A673 (cell line): ENCODE data around the gene GALNT2. TPM values are rescaled to one million over a fixed set of nuclear protein-coding genes. Genes with fewer than 3 reads are reported as not detected.

Experiments
- BruUV-seq: library from RNA; stranded (reverse); fragments of 400-500 nt; replicated peaks from 2 replicates; lab custom pipeline; 2021; lab: Mats Ljungman, UMichigan
- CTCF ChIA-PET: fragments of 300-600 bp; sonication (Branson Sonifier 250); formaldehyde crosslinking; loops from one replicate; lab custom pipeline; 2022; ENCODE audit warnings: antibody characterized with exemption; lab: Charles Lee
- POLR2A ChIA-PET: fragments of 300-600 bp; sonication (Branson Sonifier 250); formaldehyde crosslinking; loops from one replicate; lab custom pipeline; 2022; ENCODE audit warnings: antibody characterized with exemption; ENCODE audit not compliant: low non-redundant PET; lab: Charles Lee
- DNase-seq: peaks from one replicate; pipeline ENCODE4 v3.0.0-alpha.2; 2015; ENCODE audit warnings: low spot score
- H3K27ac ChIP-seq: fragments of 200-600 bp; sonication (generic); 2 replicates; pipeline ENCODE4 v1.5.1; 2016; ENCODE audit warnings: mixed run types, low read depth, mild to moderate bottlenecking, mixed read lengths, antibody characterized with exemption, low read length; ENCODE audit not compliant: poor library complexity, severe bottlenecking
- H3K27me3 ChIP-seq: fragments of 200-600 bp; sonication (generic); replicated peaks from 2 replicates; pipeline ENCODE4 v1.6.1; 2017; ENCODE audit warnings: mixed run types, low read depth, mild to moderate bottlenecking, mixed read lengths, antibody characterized with exemption, low read length; ENCODE audit not compliant: insufficient read depth, poor library complexity
- H3K36me3 ChIP-seq: fragments of 200-600 bp; sonication (generic); 2 replicates; pipeline ENCODE4 v1.6.1; 2016; ENCODE audit warnings: mixed run types, mild to moderate bottlenecking, mixed read lengths, antibody characterized with exemption, low read length; ENCODE audit not compliant: insufficient read depth, poor library complexity, severe bottlenecking
- H3K4me1 ChIP-seq: fragments of 200-600 bp; sonication (generic); 2 replicates; pipeline ENCODE4 v1.6.1; 2017; ENCODE audit warnings: mixed run types, mild to moderate bottlenecking, mixed read lengths, antibody characterized with exemption, low read length; ENCODE audit not compliant: insufficient read depth, poor library complexity, severe bottlenecking
- H3K4me3 ChIP-seq: fragments of 200-600 bp; sonication (generic); 2 replicates; pipeline ENCODE4 v1.5.1; 2016; ENCODE audit warnings: low read depth, mixed run types, mild to moderate bottlenecking, mixed read lengths, low read length; ENCODE audit not compliant: poor library complexity, severe bottlenecking
- H3K9me3 ChIP-seq: fragments of 200-600 bp; sonication (generic); 2 replicates; pipeline ENCODE4 v1.6.1; 2016; ENCODE audit warnings: mixed run types, low read depth, mild to moderate bottlenecking, mixed read lengths, antibody characterized with exemption, low read length; ENCODE audit not compliant: poor library complexity, severe bottlenecking
- CTCF ChIP-seq: fragments of 300-800, 200-600 bp; sonication (generic); conservative IDR thresholded peaks from 2 replicates; pipeline ENCODE4 v1.5.1; 2017; ENCODE audit warnings: low read depth, mild to moderate bottlenecking, antibody characterized with exemption, low read length, moderate library complexity, mixed read lengths
- EZH2 ChIP-seq: fragments of 200-600 bp; sonication (generic); IDR thresholded peaks from 2 replicates; pipeline ENCODE4 v1.6.1; 2017; ENCODE audit warnings: borderline replicate concordance, low read depth, mild to moderate bottlenecking, mixed read lengths, antibody characterized with exemption, low read length; ENCODE audit not compliant: poor library complexity, severe bottlenecking
- intact Hi-C: fragments of 100-400 bp; cut with micrococcal nuclease; formaldehyde crosslinking; loops from one replicate; pipeline ENCODE4 v1.10.0; 2022; ENCODE audit not compliant: unreplicated experiment
- total RNA-seq: library from RNA; stranded (reverse); gene quantifications from 2 replicates; pipeline ENCODE4 v1.2.3, GENCODE V29; 2021

Gene GALNT2
- total RNA-seq, 1 experiment from 2014 or later = 94.6 TPM

GRCh38 chr1:230196077-230196476 is 129.0 kb downstream of the GALNT2 start:
- POLR2A ChIA-PET = no interaction called here
- BruUV-seq = no TSS peak
- Histone ChIP-seq H3K27ac (no peak overlapping the region), H3K27me3 (no peaks in the 10 kb centered on the region), H3K36me3 (no peaks in the 10 kb centered on the region), H3K4me1 (peaks cover 36% of the 10 kb centered on the region), H3K9me3 (no peaks in the 10 kb centered on the region), H3K4me3 (no peak overlapping the region)
- CTCF ChIA-PET = no interaction called here
- no peak for DNase-seq
- intact Hi-C loops = no loop called here
- TF ChIP-seq EZH2 (no peak), CTCF (no peak)

- ChIA-PET POLR2A (interaction anchor here (0.9 kb wide), 1 partner anchor 37 kb away, joined by 3 read pairs; no protein-coding TSS in a partner anchor), CTCF (no interaction called here)
- no TSS peak for BruUV-seq
- no peaks in the 10 kb centered on the region for H3K9me3 ChIP-seq
- H3K4me3 ChIP-seq = no peak overlapping the region
- intact Hi-C loops = no loop called here
- no peak overlapping the region for H3K27ac ChIP-seq
- H3K27me3 ChIP-seq = no peaks in the 10 kb centered on the region
- H3K36me3 ChIP-seq = no peaks in the 10 kb centered on the region
- H3K4me1 ChIP-seq = peaks cover 30% of the 10 kb centered on the region
- no peak for DNase-seq
- TF ChIP-seq EZH2 (no peak), CTCF (no peak)
These were observed 130.9 kb downstream of the GALNT2 start for GRCh38 chr1:230197644-230198567.

- peaks cover 19% of the 10 kb centered on the region for H3K4me1 ChIP-seq
- no peaks in the 10 kb centered on the region for H3K27me3 ChIP-seq
- H3K4me3 ChIP-seq = no peak overlapping the region
- POLR2A ChIA-PET = interaction anchor here (0.9 kb wide), 1 partner anchor 36 kb away, joined by 3 read pairs; no protein-coding TSS in a partner anchor
- intact Hi-C loops = no loop called here
- no peak overlapping the region for H3K27ac ChIP-seq
- no TSS peak for BruUV-seq
- CTCF ChIA-PET = no interaction called here
- no peak for TF ChIP-seq EZH2
- no peak for TF ChIP-seq CTCF
- no peaks in the 10 kb centered on the region for H3K36me3 ChIP-seq
- no peaks in the 10 kb centered on the region for H3K9me3 ChIP-seq
- DNase-seq = no peak
These were observed 132.0 kb downstream of the GALNT2 start for GRCh38 chr1:230199034-230199433.
